Stimulated activated CD4-positive, alpha-beta T cell treated with anti-CD3 and anti-CD28 coated beads, Interleukin-4, amount 100 ng/mL, for 48 hours (primary cell): Measurements from ENCODE around the gene CEP55.

ENCODE experiments used
- DNase-seq, 2 donors: peaks; one replicate each; pipeline ENCODE4 v3.0.0-alpha.2; 2020; ENCODE audit warnings: low read depth in 2 of 2

Gene CEP55

GRCh38 chr10:93566435-93567276 lies 70.2 kb downstream of the CEP55 start, which contains the start of gene FFAR4:
Gene FFAR4, plus strand, starts transcription at chr10:93566665. Its CDS starts 56 bp downstream, at chr10:93566721.
- no peak for DNase-seq

DNA sequence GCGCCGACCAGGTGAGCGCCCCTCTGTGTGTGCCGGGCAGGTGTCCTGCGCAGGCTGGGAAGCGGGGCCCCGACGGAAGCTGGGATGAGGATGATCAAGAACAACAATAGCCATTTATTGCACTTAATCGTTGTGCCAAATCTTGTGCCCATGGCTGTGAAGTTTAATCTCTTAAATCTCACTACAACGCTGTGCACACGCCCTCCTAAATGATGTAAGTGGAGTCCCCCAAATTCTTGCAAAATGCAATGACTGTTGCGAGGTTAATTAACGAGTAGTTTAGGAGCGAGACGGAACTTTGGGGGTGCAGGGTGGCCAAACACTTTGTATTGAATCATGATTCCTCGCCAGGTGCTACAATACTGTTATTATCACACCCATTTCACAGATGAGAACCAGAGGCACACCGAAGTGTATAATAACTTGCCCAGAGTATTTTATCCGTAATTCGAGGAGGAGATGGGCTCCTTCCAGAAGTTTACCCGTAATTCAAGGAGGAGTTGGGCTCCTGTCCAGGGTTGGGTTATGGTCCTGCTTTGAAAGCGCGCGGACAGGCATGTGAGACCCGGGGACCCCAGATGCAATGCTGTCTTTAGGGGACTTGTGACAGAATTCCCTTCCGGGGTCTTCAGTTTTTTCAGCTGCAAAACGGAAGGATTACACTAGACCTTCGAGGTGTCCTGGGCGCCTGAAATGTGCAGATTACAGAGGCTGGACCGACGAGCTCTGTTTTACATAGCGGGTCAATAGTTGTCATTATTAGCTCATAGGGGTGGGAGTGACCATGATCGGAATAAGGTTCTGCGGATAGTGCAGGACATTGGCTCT lies 71.1 kb downstream of the CEP55 start:
- no peak for DNase-seq

DNA sequence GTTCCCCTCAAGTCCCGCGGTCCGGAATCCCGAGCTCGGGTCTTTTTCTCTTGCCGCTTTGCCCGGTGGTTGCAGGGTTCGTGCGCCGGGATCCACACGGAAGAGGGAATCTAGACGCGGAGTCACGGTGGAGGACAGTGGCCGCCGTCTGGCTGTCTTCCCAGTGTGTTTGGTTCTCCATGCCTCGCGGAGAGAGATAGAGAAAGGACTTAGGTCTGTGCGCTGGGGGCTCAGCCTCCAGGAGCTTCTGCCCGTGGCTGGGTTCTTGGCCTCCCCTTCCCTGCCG lies 71.6 kb downstream of the CEP55 start:
- DNase-seq, result no peak

DNA sequence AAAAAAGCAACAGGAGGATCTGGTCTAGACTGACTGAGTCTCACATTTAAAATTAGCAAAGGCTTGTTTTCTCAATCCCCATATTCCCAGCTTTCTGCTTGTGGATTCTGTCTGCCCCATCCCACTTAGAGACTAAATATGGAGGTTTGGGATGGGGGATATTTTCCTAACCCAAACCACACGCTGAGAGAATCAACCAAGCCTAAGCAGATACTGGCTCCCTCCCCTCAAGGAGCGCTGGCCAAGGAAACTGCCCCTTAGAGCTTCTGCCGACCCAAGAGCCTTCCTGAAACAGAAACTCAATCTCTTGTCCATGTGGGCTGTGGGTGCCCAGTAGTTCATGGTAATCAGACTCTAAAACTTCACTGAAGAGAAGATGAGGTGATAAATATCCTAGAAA lies 74.0 kb downstream of the CEP55 start:
- no peak for DNase-seq

- no peak for DNase-seq
Measured at GRCh38 chr10:93572606-93573005, 76.2 kb downstream of the CEP55 start.

DNA sequence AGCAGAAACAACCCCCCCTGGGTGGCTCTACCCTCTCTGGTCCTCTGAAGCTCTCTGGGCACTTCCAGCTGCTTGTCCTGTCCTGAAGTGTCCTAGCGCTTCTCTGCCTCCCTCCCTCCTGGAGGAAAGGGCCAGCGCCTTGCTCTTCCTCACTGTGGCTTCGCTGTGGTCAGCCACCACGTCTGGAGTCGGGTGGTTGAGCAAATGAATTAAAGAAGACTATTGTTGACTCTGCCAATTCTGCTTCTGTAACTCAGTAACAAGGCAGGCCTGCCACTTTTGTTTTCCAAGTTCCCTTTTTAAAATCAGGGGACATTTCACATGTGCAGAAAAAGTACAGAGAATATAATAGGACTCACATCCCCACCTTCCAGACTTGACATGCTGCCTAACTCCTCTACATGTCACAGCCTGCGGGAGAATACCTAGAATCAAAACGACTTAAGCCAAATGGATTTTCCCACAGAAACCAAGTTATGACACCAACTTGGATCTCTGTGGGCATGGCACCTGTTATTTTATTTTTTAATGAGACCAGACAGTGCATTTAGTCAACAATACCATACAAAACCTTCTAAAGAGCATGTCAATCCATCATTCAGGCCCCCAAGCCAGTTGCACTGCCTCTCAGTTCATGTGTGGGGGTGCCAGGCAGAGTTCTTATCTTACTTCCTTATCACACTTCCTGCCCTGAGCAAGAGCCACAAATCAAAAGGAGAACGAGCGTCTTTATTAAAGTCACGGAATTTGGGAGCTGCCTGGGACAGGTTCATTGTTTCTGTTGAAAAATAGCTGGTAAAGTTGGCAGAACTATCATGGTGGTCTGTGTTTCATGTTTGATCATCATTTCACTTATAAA lies 76.9 kb downstream of the CEP55 start:
- DNase-seq, result no peak

GRCh38 chr10:93573924-93574323 lies 77.5 kb downstream of the CEP55 start:
- DNase-seq, result no peak

DNA sequence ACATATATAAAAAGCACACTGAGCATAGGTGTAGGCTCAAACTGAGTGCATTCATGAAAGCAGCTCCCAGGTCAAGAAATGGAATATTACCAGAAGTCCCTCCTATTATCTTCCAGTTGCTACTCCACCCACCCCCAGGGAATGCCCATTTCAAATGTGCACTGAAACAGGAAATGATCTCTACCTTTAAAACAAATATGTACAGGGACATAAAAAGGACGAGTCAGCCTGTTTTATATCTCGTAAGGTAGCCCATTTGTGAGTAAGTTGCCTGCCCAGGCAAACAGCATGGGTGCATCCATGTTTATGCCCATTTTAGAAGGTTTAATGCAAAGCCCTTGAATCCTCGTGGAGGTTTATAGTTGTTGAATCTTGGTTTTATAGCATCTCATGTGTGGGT lies 80.5 kb downstream of the CEP55 start:
- no peak for DNase-seq

- DNase-seq, result no peak
Measured at GRCh38 chr10:93577565-93577964, 81.2 kb downstream of the CEP55 start.
